ENCODE measurements around the gene DPF1.

DNA sequence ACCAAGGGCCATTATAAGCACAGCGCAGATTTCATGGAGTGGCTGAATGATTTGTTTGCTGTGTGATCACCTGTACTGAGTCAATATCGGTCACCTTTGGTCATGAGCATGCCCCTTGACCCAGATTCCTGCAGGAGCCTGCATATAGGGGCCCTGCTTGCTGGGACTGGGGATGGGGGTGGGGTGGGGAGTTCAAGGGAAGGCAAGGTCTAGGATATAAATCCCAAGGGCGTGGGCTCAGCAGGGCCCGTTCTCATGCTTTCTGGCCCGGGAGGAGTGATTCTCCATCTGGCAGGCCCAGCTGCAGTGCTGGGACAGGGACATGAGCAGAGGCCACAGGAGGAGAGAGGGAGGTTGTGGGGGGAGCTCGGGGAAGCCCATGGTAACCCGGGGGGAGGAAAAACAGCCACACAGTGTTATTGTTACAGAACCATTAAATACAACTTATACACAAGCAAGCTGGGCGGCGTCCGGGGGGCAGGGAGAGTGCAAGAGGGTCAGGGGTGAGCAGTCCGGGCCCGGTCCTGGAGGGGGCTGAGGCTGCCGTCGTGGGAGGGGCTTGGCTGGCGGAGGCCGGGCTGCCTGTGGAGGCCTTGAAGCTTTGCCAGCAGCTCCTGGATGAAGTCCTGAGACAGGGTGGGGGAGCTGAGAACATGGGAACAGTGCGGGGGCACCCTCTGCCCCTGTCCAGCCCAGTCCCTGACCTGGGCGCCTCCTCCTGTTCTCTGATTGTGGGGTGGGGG lies 27.0 kb upstream of the DPF1 start:
- TF ChIP-seq, protein P1, sequence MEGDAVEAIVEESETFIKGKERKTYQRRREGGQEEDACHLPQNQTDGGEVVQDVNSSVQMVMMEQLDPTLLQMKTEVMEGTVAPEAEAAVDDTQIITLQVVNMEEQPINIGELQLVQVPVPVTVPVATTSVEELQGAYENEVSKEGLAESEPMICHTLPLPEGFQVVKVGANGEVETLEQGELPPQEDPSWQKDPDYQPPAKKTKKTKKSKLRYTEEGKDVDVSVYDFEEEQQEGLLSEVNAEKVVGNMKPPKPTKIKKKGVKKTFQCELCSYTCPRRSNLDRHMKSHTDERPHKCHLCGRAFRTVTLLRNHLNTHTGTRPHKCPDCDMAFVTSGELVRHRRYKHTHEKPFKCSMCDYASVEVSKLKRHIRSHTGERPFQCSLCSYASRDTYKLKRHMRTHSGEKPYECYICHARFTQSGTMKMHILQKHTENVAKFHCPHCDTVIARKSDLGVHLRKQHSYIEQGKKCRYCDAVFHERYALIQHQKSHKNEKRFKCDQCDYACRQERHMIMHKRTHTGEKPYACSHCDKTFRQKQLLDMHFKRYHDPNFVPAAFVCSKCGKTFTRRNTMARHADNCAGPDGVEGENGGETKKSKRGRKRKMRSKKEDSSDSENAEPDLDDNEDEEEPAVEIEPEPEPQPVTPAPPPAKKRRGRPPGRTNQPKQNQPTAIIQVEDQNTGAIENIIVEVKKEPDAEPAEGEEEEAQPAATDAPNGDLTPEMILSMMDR (tag by site-specific recombination; IDR thresholded peaks at IDR 0.05) = no peak
- TF ChIP-seq ZNF792 (tag by site-specific recombination; IDR thresholded peaks at IDR 0.05) = no peak
- TF ChIP-seq ZNF768 (tag by site-specific recombination; IDR thresholded peaks at IDR 0.05) = no peak
- TF ChIP-seq ZFP3 (tag by site-specific recombination; IDR thresholded peaks at IDR 0.05; ENCODE audit: low read depth) = no peak
- TF ChIP-seq, protein P2, sequence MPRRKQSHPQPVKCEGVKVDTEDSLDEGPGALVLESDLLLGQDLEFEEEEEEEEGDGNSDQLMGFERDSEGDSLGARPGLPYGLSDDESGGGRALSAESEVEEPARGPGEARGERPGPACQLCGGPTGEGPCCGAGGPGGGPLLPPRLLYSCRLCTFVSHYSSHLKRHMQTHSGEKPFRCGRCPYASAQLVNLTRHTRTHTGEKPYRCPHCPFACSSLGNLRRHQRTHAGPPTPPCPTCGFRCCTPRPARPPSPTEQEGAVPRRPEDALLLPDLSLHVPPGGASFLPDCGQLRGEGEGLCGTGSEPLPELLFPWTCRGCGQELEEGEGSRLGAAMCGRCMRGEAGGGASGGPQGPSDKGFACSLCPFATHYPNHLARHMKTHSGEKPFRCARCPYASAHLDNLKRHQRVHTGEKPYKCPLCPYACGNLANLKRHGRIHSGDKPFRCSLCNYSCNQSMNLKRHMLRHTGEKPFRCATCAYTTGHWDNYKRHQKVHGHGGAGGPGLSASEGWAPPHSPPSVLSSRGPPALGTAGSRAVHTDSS (tag by site-specific recombination; IDR thresholded peaks at IDR 0.05) = no peak
- TF ChIP-seq, protein P3, sequence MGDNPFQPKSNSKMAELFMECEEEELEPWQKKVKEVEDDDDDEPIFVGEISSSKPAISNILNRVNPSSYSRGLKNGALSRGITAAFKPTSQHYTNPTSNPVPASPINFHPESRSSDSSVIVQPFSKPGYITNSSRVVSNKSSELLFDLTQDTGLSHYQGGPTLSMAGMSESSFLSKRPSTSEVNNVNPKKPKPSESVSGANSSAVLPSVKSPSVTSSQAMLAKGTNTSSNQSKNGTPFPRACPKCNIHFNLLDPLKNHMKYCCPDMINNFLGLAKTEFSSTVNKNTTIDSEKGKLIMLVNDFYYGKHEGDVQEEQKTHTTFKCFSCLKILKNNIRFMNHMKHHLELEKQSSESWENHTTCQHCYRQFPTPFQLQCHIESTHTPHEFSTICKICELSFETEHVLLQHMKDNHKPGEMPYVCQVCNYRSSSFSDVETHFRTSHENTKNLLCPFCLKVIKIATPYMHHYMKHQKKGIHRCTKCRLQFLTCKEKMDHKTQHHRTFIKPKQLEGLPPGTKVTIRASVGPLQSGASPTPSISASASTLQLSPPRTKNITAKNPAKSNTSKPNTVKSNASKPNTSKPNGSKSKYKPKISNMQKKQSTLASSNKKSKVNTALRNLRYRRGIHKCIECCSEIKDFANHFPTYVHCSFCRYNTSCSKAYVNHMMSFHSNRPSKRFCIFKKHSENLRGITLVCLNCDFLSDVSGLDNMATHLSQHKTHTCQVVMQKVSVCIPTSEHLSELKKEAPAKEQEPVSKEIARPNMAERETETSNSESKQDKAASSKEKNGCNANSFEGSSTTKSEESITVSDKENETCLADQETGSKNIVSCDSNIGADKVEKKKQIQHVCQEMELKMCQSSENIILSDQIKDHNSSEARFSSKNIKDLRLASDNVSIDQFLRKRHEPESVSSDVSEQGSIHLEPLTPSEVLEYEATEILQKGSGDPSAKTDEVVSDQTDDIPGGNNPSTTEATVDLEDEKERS (tag by site-specific recombination; IDR thresholded peaks at IDR 0.05) = no peak
- TF ChIP-seq ZFP41 (tag by site-specific recombination; IDR thresholded peaks at IDR 0.05; ENCODE audit: borderline replicate concordance) = no peak

Data from HEK293 (cell line).